ENCODE results near the gene NSRP1.
A peak's percentile ranks its signal among the peaks of the same experiment; 100 is the strongest.

Gene NSRP1

GRCh38 chr17:30116661-30117551, at the start of gene NSRP1:
Gene NSRP1, plus strand, starts transcription at chr17:30116816. Its CDS starts 28 bp downstream, at chr17:30116844.
- peak within 1 kb of the TSS; percentile 84 for H3K4me3 ChIP-seq (ENCODE audit: control insufficient read depth, low read depth, low read length)
- DNase-seq (ENCODE audit: low read depth) = peak; percentile 97
- TF ChIP-seq CTCF (conservative IDR thresholded peaks at IDR 0.05; ENCODE audit: control insufficient read depth, insufficient read depth, low read depth, low read length) = no peak

GRCh38 chr17:30068465-30068864, 48.2 kb upstream of the NSRP1 start:
- no peak for TF ChIP-seq CTCF (conservative IDR thresholded peaks at IDR 0.05; ENCODE audit: control insufficient read depth, insufficient read depth, low read depth, low read length)
- no peak overlapping the region for H3K4me3 ChIP-seq (ENCODE audit: control insufficient read depth, low read depth, low read length)
- DNase-seq (ENCODE audit: low read depth) = no peak

GRCh38 chr17:30074254-30074653, 42.4 kb upstream of the NSRP1 start:
- H3K4me3 ChIP-seq (ENCODE audit: control insufficient read depth, low read depth, low read length) = no peak overlapping the region
- DNase-seq (ENCODE audit: low read depth) = no peak
- no peak for TF ChIP-seq CTCF (conservative IDR thresholded peaks at IDR 0.05; ENCODE audit: control insufficient read depth, insufficient read depth, low read depth, low read length)

- peak; percentile 19 for DNase-seq (ENCODE audit: low read depth)
- no peak for TF ChIP-seq CTCF (conservative IDR thresholded peaks at IDR 0.05; ENCODE audit: control insufficient read depth, insufficient read depth, low read depth, low read length)
- no peak overlapping the region for H3K4me3 ChIP-seq (ENCODE audit: control insufficient read depth, low read depth, low read length)
Observed at GRCh38 chr17:30074730-30075129, 41.9 kb upstream of the NSRP1 start.

- no peak for DNase-seq (ENCODE audit: low read depth)
- no peak for TF ChIP-seq CTCF (conservative IDR thresholded peaks at IDR 0.05; ENCODE audit: control insufficient read depth, insufficient read depth, low read depth, low read length)
- no peak overlapping the region for H3K4me3 ChIP-seq (ENCODE audit: control insufficient read depth, low read depth, low read length)
Observed at GRCh38 chr17:30082773-30083172, 33.8 kb upstream of the NSRP1 start.

- no peak for DNase-seq (ENCODE audit: low read depth)
- TF ChIP-seq CTCF (conservative IDR thresholded peaks at IDR 0.05; ENCODE audit: control insufficient read depth, insufficient read depth, low read depth, low read length) = no peak
- H3K4me3 ChIP-seq (ENCODE audit: control insufficient read depth, low read depth, low read length) = no peak overlapping the region
Observed at GRCh38 chr17:30084788-30085187, 31.8 kb upstream of the NSRP1 start.

Data from fibroblast of mammary gland (primary cell).